Thyroid gland (tissue), 4 donors: ENCODE data around the gene TMEFF2.

Experiments used
- CTCF ChIP-seq, 6 experiments: fragments of 200-600 bp in 3 of 6; fragments of 450-650 bp in 3 of 6; sonication (generic) in 3 of 6; IDR thresholded peaks; one replicate each; pipeline ENCODE4 v1.5.1; 2016 to 2019; ENCODE audit warnings: antibody characterized with exemption in 6 of 6, mild to moderate bottlenecking in 2 of 6, inconsistent platforms in 1 of 6, moderate library complexity in 1 of 6
- POLR2A ChIP-seq, 2 donors: fragments of 450-650 bp; IDR thresholded peaks; one replicate each; pipeline ENCODE4 v1.6.1; 2017; ENCODE audit warnings: antibody characterized with exemption in 2 of 2, mild to moderate bottlenecking in 2 of 2, moderate library complexity in 1 of 2

GRCh38 chr2:191933307-191934105 is 261.2 kb downstream of the TMEFF2 start:
- TF ChIP-seq CTCF (IDR thresholded peaks at IDR 0.05), result no peak
- TF ChIP-seq POLR2A (IDR thresholded peaks at IDR 0.05), result no peak
